GM06990 (cell line): Measurements from ENCODE around the gene CLCN1.

Experiments used
- DNase-seq: peaks from one replicate; pipeline ENCODE4 v3.0.0-alpha.2; 2011; ENCODE audit not compliant: insufficient read length; ENCODE audit errors: extremely low read depth
- H3K27me3 ChIP-seq: replicated peaks from 2 replicates; pipeline ENCODE4 v1.6.0; 2011; ENCODE audit warnings: low read length; ENCODE audit not compliant: control insufficient read depth, insufficient read depth
- H3K36me3 ChIP-seq: 2 replicates; pipeline ENCODE4 v1.5.1; 2011; ENCODE audit warnings: low read length; ENCODE audit not compliant: control insufficient read depth, insufficient read depth
- H3K4me3 ChIP-seq: replicated peaks from 2 replicates; pipeline ENCODE4 v1.5.1; 2011; ENCODE audit warnings: low read depth, mild to moderate bottlenecking, control low read depth, low read length
- TF ChIP-seq, protein P1 (sequence below): IDR thresholded peaks from 2 replicates; pipeline ENCODE4 v1.5.1; 2011; ENCODE audit warnings: low read length, control low read depth, mild to moderate bottlenecking, inconsistent platforms; ENCODE audit not compliant: insufficient read depth, poor library complexity, severe bottlenecking

CLCN1 gene

DNA sequence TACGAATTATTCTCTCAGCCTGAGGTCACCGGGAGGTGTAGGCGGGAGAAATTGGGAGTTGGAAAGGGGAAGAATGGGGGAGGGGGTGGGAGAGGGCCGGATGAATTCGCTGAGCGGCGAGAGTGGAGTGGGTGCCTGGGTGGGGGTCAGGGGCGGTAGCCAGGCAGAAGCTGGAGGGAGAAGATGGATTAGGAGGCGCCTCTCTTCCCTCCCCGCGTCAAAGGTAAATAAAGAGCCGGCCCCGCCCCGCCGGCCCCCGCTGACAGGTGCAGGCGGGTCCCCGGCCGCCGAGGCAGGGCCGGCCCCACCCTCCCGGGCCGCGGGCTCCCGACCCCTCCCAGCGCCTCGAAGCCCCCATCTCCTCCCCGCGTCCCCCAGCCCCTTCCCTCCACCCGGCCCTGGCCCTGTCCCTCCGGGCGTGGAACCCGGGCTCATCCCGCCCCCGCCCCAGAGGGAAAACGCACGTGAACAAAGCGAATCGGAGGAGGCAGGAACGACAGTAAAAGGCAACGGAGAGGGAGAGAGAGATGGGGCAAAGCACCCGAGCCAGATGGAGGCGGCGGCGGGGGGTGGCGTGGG, 45.7 kb downstream of the CLCN1 start:
- DNase-seq, result no peak
- Histone ChIP-seq H3K27me3 (peaks cover 3% of the 10 kb centered on the region), H3K36me3 (no peaks in the 10 kb centered on the region), H3K4me3 (peak overlapping the region; percentile 46)
- TF ChIP-seq, protein P1, sequence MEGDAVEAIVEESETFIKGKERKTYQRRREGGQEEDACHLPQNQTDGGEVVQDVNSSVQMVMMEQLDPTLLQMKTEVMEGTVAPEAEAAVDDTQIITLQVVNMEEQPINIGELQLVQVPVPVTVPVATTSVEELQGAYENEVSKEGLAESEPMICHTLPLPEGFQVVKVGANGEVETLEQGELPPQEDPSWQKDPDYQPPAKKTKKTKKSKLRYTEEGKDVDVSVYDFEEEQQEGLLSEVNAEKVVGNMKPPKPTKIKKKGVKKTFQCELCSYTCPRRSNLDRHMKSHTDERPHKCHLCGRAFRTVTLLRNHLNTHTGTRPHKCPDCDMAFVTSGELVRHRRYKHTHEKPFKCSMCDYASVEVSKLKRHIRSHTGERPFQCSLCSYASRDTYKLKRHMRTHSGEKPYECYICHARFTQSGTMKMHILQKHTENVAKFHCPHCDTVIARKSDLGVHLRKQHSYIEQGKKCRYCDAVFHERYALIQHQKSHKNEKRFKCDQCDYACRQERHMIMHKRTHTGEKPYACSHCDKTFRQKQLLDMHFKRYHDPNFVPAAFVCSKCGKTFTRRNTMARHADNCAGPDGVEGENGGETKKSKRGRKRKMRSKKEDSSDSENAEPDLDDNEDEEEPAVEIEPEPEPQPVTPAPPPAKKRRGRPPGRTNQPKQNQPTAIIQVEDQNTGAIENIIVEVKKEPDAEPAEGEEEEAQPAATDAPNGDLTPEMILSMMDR, result no peak

GRCh38 chr7:143362131-143363015, 46.5 kb downstream of the CLCN1 start, which contains the start of gene FAM131B:
Gene FAM131B (minus strand): TSS chr7:143362713. CDS start chr7:143362603, 110 bp downstream.
- H3K4me3 ChIP-seq, result peak within 1 kb of the TSS; percentile 46
- no peak for DNase-seq
- peaks cover 3% of the 10 kb centered on the region for H3K27me3 ChIP-seq
- TF ChIP-seq, protein P1, result no peak
- no peaks in the 10 kb centered on the region for H3K36me3 ChIP-seq

DNA sequence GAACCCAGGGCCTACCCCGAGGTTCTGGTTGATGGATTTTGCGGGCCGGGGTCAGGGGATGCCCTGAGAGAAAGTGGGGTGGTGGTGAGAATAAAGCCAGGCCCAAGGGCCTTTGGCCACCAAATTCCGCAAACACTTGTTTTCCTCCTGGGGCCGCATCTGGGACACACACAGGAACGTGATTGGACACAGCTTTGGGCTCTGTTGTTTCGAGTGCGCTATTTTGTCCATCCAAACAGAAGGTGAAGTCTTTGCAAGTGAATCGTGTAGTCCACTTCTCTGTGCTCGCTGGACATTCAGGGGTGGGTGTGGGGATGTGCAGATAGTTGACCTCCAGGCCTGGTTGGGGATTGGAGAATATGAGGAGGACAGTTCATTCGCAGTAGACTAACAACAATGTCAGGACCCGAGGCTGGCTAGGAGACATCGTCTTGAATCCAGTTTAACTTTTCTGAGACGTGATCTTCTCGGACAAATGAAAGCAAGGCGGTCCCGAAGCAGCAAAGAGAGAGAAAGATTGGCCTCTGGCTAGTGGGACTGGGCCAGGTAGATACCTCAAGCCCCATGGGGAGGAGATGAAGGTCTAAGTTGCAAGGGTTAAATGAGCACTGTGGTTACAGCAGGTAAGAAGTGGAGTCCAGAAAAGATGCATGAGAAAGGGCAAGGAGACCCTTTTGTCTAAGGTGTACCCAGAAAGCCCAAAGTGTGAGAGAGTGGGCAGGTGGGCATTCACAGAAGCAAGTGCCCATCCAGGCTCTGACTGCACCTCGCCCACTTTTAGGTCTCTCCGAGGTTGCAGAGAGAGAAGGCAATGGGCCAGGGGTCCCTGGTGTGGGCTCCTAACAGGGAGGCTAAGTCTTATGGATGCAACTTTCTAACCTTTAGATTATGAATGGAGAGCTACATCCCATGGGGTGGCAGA, 47.4 kb downstream of the CLCN1 start:
- H3K36me3 ChIP-seq, result no peaks in the 10 kb centered on the region
- no peak for DNase-seq
- peaks cover 3% of the 10 kb centered on the region for H3K27me3 ChIP-seq
- TF ChIP-seq, protein P1, result no peak
- H3K4me3 ChIP-seq, result no peak overlapping the region

DNA sequence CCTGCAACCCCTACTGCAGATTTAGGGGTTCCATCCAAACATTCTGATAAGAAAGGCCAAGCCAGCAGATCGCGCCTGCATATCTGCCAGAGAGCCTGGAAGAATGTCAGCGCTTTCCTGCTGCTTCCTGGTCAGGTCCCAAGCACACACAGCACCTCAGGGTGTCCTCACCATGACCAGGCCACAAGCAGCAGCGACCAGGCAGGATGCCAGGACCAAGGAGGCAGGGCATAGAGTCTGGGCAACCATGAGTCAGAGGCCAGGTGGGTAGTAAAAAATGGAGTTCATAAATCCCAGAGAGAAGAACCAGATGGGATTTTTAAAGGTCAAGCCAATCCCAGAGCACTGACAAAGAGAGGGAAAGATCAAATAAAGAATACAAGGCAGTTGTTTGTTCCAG, 52.1 kb downstream of the CLCN1 start:
- no peak for DNase-seq
- Histone ChIP-seq H3K27me3 (peaks cover 3% of the 10 kb centered on the region), H3K36me3 (no peaks in the 10 kb centered on the region), H3K4me3 (no peak overlapping the region)
- TF ChIP-seq, protein P1, result no peak

- DNase-seq, result no peak
- Histone ChIP-seq H3K36me3 (no peaks in the 10 kb centered on the region), H3K4me3 (no peak overlapping the region), H3K27me3 (peaks cover 2% of the 10 kb centered on the region)
- TF ChIP-seq, protein P1, result no peak
Observed at GRCh38 chr7:143368387-143368786, 52.5 kb downstream of the CLCN1 start.
